ENCODE data around the gene XNDC1N.
"Not testable (repeated sequence)": the region's sequence is repeated elsewhere in the genome, so short reads cannot be mapped to it uniquely, and the experiment has no call there.

Gene XNDC1N

GRCh38 chr11:71931245-71931602 lies 2.8 kb upstream of the XNDC1N start:
- no peak for DNase-seq

DNA sequence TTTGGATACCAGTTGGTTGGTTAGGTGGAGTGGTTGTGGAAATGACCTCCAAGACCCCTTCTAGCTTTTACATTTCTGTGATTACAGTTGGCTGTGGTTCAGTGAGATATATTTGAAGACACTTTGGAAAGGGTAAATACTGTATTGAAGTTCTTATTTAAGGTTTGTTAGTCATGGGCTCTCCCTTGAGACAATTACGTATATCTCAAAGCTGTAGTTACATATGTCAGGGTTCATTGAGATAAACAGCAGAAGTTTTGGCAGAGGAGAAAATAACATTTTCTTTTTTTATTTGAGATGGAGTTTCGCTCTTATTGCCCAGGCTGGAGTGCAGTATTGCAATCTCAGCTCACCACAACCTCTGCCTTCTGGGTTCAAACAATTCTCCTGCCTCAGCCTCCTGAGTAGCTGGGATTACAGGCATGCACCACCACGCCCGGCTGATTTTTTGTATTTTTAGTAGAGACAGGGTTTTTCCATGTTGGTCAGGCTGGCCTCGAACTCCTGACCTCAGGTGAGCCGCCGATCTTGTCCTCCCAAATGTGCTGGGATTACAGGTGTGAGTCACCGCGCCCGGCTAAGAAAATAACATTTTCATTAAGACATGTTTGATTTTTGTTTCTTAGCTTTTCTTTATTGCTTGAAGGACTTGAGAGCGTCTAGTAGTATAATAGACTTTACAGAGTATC lies 2.3 kb upstream of the XNDC1N start:
- DNase-seq = no peak

GRCh38 chr11:71929491-71929890 lies 1.1 kb upstream of the XNDC1N start:
- no peak for DNase-seq

DNA sequence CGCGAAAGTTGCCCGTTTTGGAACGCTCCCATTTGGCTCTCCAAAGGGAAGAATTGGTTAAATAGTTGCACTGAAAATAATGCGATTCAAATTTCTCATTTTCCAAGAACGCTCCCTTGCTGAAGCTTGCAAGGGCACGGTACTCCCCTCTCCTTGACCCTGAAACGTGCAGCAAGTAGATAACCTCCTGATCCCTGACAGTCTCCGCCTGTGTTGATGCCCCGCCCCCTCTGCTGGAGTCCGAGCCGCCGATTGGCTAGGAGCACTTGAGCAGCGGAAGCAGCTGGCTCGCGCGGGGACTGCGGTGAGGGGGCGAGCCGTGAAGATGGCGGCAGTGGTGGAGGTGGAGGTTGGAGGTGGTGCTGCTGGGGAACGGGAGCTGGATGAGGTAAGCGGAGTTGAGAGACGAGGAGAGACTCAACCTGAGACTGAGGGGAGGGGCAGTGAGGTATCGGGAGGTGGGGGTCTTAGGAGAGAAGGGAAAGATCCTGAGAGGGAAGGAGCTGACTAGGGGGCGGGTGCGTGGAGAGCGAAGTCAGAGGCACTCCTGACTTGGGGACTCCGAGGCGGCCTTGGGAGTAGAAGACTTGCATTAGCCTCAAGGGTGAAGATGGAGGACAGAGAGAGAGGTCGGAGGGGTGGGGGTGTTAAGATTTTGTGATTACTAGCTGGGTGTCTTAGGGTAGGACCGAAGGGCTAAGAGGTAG lies 496 bp upstream of the XNDC1N start, which contains the start of gene RNF121:
Gene RNF121 (plus strand): TSS at position 310 of the 707 bp plus-strand sequence. CDS start 16 bp downstream, at position 326.
- peak; percentile 96 for DNase-seq

- no peak for DNase-seq
Measured at GRCh38 chr11:71917646-71918140, 10.7 kb downstream of the XNDC1N start.

DNA sequence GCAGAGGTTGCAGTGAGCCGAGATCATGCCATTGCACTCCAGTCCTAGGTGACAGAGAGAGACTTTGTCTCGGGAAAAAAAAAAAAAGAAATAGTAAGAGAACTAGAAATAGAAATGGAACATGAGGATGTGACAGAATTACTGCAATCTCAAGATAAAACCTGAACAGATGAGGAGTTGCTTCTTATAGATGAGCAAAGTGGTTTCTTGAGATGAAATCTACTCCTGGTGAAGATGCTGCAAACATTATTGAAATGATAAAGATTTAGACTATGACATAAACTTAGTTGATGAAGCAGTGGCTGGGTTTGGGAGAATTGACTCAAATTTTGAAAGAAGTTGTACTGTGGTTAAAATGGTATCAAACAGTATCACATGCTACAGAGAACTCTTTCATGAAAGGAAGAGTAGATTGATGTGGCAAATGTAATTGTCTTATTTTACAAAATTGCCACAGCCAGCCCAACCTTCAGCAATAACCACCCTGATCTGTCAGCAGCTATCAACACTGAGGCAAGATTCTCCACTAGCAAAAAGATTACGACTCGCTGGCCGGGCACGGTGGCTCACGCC lies 13.7 kb downstream of the XNDC1N start:
- DNase-seq = no peak

DNA sequence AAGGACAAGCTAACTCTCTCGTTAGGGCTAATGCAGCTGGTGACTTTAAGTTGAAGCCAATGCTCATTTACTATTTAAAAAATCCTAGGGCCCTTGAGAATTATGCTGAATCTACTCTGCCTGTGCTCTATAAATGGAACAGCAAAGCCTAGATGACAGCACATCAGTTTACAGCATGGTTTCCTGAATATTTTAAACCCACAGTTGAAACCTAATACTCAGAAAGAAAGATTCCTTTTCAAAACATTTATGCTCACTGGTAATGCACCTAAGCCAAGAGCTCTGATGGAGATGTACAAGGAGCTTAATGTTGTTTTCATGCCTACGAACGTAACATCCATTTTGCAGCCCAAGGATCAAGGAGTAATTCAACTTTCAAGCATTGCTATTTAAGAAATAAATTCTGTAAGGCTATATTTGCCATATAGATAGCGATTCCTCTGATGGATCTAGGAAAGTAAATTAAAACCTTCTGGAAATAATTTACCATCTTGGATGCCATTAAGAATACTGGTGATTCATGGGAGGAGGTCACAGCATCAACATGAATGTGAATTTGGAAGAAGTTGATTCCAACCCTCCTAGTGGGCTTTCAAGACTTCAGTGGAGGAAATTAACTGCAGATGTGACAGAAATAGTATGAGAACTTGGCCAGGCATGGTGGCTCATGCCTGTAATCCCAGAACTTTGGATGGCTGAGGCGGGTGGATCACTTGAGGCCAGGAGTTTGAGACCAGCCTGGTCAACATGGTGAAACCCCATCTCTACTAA lies 14.5 kb downstream of the XNDC1N start:
- no peak for DNase-seq

DNA sequence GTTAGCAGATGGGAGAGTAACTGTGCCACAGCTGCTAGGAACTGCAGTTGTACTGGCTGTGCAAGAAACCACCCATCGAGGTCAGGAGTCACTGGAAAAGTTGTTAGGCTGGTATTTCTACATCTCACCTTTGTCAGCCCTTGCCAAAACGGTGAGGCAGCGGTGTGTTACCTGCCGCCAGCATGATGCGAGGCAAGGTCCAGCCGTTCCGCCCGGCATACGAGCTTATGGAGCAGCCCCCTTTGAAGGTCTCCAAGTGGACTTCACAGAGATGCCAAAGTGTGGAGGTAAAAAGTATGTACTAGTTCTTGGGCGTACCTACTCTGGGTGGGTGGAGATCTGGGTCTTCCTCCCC lies 16.4 kb downstream of the XNDC1N start:
- DNase-seq = not testable (repeated sequence)

GRCh38 chr11:71911321-71911985 lies 16.9 kb downstream of the XNDC1N start:
- DNase-seq = not testable (repeated sequence)

DNA sequence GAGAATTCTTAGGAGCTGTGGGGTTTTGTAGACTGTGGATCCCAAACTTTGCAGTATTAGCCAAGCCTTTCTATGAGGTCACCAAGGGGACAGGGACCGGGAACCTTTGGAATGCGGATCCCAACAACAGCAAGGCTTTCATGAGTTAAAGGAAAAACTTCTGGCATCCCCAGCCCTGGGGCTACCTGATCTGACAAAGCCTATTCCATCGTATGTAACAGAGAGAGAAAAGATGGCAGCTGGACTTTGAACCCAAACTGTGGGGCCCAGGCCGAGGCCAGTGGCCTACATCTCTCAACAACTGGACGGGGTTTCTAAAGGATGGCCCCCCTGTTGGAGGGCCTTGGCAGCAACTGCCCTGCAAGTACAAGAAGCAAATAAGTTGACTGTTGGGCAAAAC lies 17.6 kb downstream of the XNDC1N start:
- not testable (repeated sequence) for DNase-seq

DNA sequence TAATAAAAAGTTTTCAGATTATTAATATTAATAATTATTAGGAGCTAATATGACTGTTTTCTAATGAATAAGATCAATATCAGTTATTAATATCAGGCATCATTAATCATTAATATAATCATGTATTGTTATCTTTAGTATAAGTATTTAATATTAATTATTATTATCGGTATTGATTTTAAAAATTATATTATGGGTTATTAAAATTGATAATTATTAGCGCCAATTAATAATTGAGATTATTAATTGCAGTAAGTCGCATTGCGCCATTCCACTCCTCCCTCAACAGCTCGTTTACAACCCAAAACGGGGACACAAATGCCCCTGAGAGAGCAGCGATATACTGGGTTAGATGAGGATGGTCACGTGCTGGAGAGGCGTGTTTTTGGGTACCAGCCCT lies 20.2 kb downstream of the XNDC1N start:
- no peak for DNase-seq

DNA sequence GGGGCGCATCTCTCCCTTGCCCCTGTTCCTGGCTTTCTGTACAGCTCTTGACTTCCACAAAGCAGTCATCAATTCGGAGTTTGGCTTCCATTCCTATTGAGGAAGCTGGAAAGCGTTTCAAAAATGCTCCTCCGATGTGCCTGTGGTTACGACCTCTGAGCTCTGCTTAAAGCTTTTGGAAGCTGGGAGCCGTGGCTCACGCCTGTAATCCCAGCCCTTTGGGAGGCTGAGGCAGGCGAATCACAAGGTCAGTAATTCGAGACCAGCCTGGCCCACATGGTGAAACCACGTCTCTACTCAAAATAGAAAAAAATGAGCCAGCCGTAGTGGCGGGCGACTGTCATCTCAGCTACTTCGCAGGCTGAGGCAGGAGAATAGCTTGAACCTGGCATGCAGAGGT lies 27.3 kb downstream of the XNDC1N start:
- DNase-seq = not testable (repeated sequence)

- no peak for DNase-seq
Measured at GRCh38 chr11:71895961-71896360, 32.4 kb downstream of the XNDC1N start.

DNA sequence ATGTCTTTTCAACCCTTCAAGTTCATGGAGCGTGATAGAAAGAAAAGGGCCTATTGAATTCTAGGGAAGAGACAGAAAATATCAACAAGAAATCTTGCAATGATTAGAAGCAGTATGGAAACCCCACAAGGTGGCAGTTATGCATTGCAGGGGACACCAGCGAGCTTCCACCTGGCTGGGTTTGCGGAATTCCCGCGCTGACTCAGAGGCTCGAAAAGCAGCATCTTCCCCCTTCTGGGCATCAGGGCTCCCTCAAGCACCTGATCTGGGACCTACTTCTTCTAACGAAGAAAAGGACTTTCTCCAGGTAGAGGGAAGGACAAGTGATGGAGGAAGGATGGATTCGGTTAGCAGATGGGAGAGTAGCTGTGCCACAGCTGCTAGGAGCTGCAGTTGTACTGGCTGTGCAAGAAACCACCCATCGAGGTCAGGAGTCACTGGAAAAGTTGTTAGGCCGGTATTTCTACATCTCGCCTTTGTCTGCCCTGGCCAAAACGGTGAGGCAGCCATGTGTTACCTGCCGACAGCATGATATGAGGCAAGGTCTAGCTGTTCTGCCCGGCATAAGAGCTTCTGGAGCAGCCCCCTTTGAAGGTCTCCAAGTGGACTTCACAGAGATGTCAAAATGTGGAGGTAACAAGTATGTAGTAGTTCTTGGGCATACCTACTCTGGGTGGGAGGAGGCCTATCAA lies 39.1 kb downstream of the XNDC1N start:
- DNase-seq = not testable (repeated sequence)

DNA sequence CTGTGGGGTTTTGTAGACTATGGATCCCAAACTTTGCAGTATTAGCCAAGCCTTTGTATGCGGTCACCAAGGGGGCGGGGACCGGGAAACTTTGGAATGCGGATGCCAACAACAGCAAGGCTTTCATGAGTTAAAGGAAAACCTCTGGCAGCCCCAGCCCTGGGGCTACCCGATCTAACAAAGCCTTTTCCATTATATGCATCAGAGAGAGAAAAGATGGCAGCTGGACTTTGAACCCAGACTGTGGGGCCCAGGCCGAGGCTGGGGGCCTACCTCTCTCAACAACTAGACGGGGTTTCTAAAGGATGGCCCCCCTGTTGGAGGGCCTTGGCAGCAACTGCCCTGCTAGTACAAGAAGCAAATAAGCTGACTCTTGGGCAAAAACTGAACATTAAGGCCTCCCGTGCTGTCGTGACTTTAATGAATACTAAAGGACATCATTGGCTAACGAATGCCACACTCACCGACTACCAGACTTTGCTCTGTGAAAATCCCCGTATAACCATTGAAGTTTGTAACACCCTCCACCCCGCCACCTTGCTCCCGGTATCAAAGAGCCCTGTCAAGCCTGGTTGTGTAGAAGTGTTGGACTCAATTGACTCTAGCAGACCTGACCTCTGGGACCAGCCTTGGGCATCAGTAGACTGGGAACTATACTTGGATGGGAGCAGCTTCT lies 39.9 kb downstream of the XNDC1N start:
- DNase-seq = not testable (repeated sequence)

- not testable (repeated sequence) for DNase-seq
Measured at GRCh38 chr11:71885806-71886205, 42.6 kb downstream of the XNDC1N start.

Measured in NCI-H774 (cell line).